NB4 (cell line): ENCODE measurements around the gene MRRF.
"Not testable (repeated sequence)": the region's sequence is repeated elsewhere in the genome, so short reads cannot be mapped to it uniquely, and the experiment has no call there.

Experiments
- MYC ChIP-seq: IDR thresholded peaks from 2 replicates; pipeline ENCODE4 v1.6.1; 2011; ENCODE audit warnings: low read depth, low read length
- POLR2A ChIP-seq: IDR thresholded peaks from 2 replicates; pipeline ENCODE4 v1.6.1; 2011; ENCODE audit warnings: mild to moderate bottlenecking; ENCODE audit not compliant: insufficient read length; ENCODE audit errors: extremely low read depth
- TF ChIP-seq, protein P1 (sequence below): IDR thresholded peaks from one replicate; pipeline ENCODE4 v1.5.1; 2012; ENCODE audit warnings: low read depth, low read length
- TF ChIP-seq, protein P2 (sequence below): IDR thresholded peaks from 2 replicates; pipeline ENCODE4 v1.6.1; 2011; ENCODE audit warnings: low read depth, low read length

GRCh38 chr9:122363131-122363530 lies 98.4 kb downstream of the MRRF start:
- TF ChIP-seq, protein P1, sequence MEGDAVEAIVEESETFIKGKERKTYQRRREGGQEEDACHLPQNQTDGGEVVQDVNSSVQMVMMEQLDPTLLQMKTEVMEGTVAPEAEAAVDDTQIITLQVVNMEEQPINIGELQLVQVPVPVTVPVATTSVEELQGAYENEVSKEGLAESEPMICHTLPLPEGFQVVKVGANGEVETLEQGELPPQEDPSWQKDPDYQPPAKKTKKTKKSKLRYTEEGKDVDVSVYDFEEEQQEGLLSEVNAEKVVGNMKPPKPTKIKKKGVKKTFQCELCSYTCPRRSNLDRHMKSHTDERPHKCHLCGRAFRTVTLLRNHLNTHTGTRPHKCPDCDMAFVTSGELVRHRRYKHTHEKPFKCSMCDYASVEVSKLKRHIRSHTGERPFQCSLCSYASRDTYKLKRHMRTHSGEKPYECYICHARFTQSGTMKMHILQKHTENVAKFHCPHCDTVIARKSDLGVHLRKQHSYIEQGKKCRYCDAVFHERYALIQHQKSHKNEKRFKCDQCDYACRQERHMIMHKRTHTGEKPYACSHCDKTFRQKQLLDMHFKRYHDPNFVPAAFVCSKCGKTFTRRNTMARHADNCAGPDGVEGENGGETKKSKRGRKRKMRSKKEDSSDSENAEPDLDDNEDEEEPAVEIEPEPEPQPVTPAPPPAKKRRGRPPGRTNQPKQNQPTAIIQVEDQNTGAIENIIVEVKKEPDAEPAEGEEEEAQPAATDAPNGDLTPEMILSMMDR, result not testable (repeated sequence)
- TF ChIP-seq POLR2A, MYC: not testable (repeated sequence)
- TF ChIP-seq, protein P2, sequence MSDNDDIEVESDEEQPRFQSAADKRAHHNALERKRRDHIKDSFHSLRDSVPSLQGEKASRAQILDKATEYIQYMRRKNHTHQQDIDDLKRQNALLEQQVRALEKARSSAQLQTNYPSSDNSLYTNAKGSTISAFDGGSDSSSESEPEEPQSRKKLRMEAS, result not testable (repeated sequence)
